Tibial nerve (tissue), 3 donors: ENCODE results near the gene SPDYE1.
"Not testable (repeated sequence)": the region's sequence is repeated elsewhere in the genome, so short reads cannot be mapped to it uniquely, and the experiment has no call there.

Experiments
- CTCF ChIP-seq, 5 experiments: fragments of 200-600 bp in 3 of 5; fragments of 450-650 bp in 2 of 5; sonication (generic) in 3 of 5; IDR thresholded peaks; one replicate each; pipeline ENCODE4 v1.5.1; 2016 to 2019; ENCODE audit warnings: antibody characterized with exemption in 5 of 5, mild to moderate bottlenecking in 3 of 5, moderate library complexity in 2 of 5
- POLR2A ChIP-seq, 2 donors: fragments of 450-650 bp; IDR thresholded peaks; one replicate each; pipeline ENCODE4 v1.6.1; 2017; ENCODE audit warnings: antibody characterized with exemption in 2 of 2, mild to moderate bottlenecking in 2 of 2, moderate library complexity in 2 of 2

GRCh38 chr7:44036364-44036763 lies 38.7 kb downstream of the SPDYE1 start:
- TF ChIP-seq CTCF, POLR2A (IDR thresholded peaks at IDR 0.05): not testable (repeated sequence)
